Esophagus squamous epithelium (tissue), 5 donors: ENCODE measurements around the gene CD320. TPM values are rescaled to one million over a fixed set of nuclear protein-coding genes. Genes with fewer than 3 reads are reported as not detected.
"Not testable (repeated sequence)": the region's sequence is repeated elsewhere in the genome, so short reads cannot be mapped to it uniquely, and the experiment has no call there.

Experiments used
- DNase-seq: peaks from one replicate; lab custom pipeline; 2025; lab: John Stamatoyannopoulos, UW
- H3K27ac ChIP-seq, 4 donors: fragments of 200-600 bp; sonication (generic); one replicate each; pipeline ENCODE4 v1.5.1; 2016 to 2019; ENCODE audit warnings: mild to moderate bottlenecking in 1 of 4
- H3K27me3 ChIP-seq, 4 donors: fragments of 200-600 bp; sonication (generic); 1 replicate in 3 of 4; 2 replicates in 1 of 4; pipeline versions ENCODE4 v1.5.1 to v1.6.0; 2017 to 2021; ENCODE audit warnings: antibody characterized with exemption in 1 of 4
- H3K36me3 ChIP-seq, 3 donors: fragments of 200-600 bp; sonication (generic); one replicate each; pipeline ENCODE4 v1.5.1; 2016 to 2019
- H3K4me1 ChIP-seq, 3 donors: fragments of 200-600 bp; sonication (generic); one replicate each; pipeline ENCODE4 v1.5.1; 2017 to 2019
- H3K4me3 ChIP-seq, 4 donors: fragments of 200-600 bp; sonication (generic); 1 replicate in 3 of 4; 2 replicates in 1 of 4; pipeline ENCODE4 v1.5.1; 2016 to 2019; ENCODE audit warnings: mild to moderate bottlenecking in 2 of 4, moderate library complexity in 1 of 4
- H3K9me3 ChIP-seq, 3 donors: fragments of 200-600 bp; sonication (generic); one replicate each; pipeline ENCODE4 v1.5.1; 2016 to 2019
- POLR2A ChIP-seq, 4 donors: fragments of 450-650 bp; IDR thresholded peaks; one replicate each; pipeline ENCODE4 v1.6.1; 2017; ENCODE audit warnings: antibody characterized with exemption in 4 of 4, mild to moderate bottlenecking in 4 of 4, moderate library complexity in 3 of 4
- WGBS, 2 donors: methylation state at CpG; one replicate each; pipeline ENCODE4 v1.1.5; 2018; 5-methylcytosine and 5-hydroxymethylcytosine counted together
- intact Hi-C: fragments of 100-400 bp; cut with DNase I; formaldehyde crosslinking; loops from one replicate; pipeline ENCODE4 v1.15.0; 2022
- total RNA-seq, 4 donors: library from RNA; depleted of rRNA; stranded (reverse); fragments of >200 nt; gene quantifications; one replicate each; pipeline ENCODE4 v1.1.0, GENCODE V29; 2016
- TF ChIP-seq, protein P1 (sequence below), 6 experiments: fragments of 450-650 bp in 4 of 6; fragments of 200-600 bp in 2 of 6; sonication (generic) in 2 of 6; IDR thresholded peaks; one replicate each; pipeline ENCODE4 v1.5.1; 2016 to 2019; ENCODE audit warnings: antibody characterized with exemption in 6 of 6, mild to moderate bottlenecking in 4 of 6, moderate library complexity in 4 of 6
- donor health status: DM: yes; HTN: yes; CAD: no.

CD320 gene
- total RNA-seq, 4 donors from 2014 or later, result 8.7 to 27.0 (median 22.3) TPM

DNA sequence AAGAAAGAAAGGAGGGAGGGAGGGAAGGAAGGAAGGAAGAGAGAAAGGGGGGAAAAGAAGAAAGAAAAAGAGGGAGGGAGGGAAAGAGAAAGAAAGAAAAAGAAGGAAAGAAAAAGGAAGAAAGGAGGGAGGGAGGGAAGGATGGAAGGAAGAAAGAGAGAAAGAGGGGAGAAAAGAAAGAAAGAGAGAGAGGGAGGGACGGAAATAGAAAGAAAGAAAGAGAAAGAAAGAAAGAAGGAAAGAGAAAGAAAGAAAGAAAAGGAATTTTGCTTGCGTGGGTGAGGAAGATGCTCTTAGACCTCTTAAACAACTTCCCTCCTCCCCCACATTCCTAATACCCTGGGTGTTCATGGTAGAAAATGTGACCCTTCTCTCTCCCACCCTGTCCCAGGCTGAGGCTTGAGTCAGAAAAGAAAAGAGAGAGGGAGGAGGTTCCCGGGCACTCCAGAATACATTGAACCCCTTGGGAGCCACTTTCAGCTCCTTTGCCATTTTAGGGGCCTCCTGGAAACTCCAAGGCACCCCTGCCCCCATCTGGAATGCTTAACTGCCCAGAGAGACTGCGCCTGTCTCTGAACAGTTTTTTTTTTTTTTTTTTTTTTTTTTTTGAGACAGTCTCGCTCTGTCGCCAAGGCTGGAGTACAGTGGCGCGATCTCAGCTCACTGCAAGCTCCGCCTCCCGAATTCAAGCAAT, 44.1 kb upstream of the CD320 start:
- DNase-seq, result no peak
- peak overlapping the region in 1 of 4 donors; percentile 8 for H3K4me3 ChIP-seq
- H3K27ac ChIP-seq, result no peak overlapping the region
- H3K9me3 ChIP-seq, result no peaks in the 10 kb centered on the region
- peaks cover 0 to 29% (median 0%) of the 10 kb centered on the region in 4 donors for H3K27me3 ChIP-seq
- TF ChIP-seq POLR2A (IDR thresholded peaks at IDR 0.05), result no peak
- TF ChIP-seq, protein P1, sequence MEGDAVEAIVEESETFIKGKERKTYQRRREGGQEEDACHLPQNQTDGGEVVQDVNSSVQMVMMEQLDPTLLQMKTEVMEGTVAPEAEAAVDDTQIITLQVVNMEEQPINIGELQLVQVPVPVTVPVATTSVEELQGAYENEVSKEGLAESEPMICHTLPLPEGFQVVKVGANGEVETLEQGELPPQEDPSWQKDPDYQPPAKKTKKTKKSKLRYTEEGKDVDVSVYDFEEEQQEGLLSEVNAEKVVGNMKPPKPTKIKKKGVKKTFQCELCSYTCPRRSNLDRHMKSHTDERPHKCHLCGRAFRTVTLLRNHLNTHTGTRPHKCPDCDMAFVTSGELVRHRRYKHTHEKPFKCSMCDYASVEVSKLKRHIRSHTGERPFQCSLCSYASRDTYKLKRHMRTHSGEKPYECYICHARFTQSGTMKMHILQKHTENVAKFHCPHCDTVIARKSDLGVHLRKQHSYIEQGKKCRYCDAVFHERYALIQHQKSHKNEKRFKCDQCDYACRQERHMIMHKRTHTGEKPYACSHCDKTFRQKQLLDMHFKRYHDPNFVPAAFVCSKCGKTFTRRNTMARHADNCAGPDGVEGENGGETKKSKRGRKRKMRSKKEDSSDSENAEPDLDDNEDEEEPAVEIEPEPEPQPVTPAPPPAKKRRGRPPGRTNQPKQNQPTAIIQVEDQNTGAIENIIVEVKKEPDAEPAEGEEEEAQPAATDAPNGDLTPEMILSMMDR (IDR thresholded peaks at IDR 0.05), result no peak
- intact Hi-C loops, result loop anchor here (5.0 to 10.0 kb wide), 2 partner anchors 45 to 233 kb away; no protein-coding TSS in a partner anchor
- peaks cover 7 to 51% (median 13%) of the 10 kb centered on the region in 3 donors for H3K4me1 ChIP-seq
- WGBS, 2 donors, result 25% methylated on average over 5 to 8 of the region's 10 CpGs
- no peaks in the 10 kb centered on the region for H3K36me3 ChIP-seq

DNA sequence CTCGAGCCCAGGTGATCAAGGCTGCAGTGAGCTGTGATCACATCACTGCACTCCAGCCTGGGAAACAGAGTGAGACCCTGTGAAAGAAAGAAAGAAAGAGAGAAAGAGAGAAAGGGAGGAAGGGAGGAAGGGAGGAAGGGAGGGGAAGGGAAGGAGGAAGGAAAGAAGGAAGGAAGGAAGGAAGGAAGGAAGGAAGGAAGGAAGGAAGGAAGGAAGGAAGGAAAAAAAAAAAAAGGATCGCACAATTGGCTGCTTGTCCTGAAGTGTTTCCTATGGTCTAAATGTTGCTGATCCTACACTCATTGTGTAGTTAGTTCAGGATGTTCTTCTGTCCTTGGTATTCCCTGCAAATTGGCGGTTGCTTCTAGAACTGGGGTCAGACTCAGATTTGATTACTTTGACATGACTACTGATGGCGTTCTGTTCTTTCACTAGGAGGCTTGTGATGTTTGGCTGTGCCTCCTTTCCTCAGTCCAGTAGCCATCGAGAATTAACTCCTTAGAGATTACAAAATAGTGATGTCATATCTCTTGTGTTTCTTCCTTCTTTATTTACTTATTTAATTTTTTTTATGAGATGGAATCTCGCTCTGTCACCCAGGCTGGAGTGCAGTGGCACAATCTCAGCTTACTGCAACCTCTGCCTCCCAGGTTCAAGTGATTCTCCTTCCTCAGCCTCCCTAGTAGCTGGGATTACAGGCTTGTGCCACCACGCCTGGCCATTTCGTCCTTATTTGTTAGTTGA, 41.6 kb upstream of the CD320 start:
- intact Hi-C loops, result loop anchor here (5.0 to 10.0 kb wide), 2 partner anchors 48 to 235 kb away; no protein-coding TSS in a partner anchor
- H3K27me3 ChIP-seq, result peaks cover 0 to 31% (median 0%) of the 10 kb centered on the region in 4 donors
- not testable (repeated sequence) for H3K9me3 ChIP-seq, H3K4me3 ChIP-seq, H3K36me3 ChIP-seq, DNase-seq, H3K27ac ChIP-seq
- WGBS, 2 donors, result 51 to 67% methylated on average over 7 to 8 of the region's 8 CpGs
- peaks cover 7 to 38% (median 7%) of the 10 kb centered on the region in 3 donors for H3K4me1 ChIP-seq

DNA sequence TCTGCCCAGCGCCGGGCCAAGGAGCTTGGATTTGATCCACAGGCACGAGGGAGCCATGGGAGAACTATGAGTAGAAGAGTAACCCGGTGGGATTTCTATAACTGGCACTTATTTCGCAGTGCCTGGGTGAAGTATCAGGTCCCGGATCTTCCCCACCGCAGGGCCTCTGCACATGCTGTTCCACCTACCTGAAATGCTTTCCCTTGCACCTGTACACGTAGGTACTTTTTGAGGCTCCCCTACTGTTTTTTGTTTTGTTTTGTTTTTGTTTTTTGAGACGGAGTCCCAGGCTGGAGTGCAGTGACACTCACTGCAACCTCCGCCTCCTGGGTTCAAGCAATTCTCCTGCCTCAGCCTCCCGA, 35.3 kb upstream of the CD320 start:
- peaks cover 8 to 44% (median 8%) of the 10 kb centered on the region in 3 donors for H3K4me1 ChIP-seq
- no peaks in the 10 kb centered on the region for H3K36me3 ChIP-seq
- H3K27ac ChIP-seq, result peak overlapping the region in 2 of 4 donors; percentile 49 to 88
- peak overlapping the region; percentile 35 to 71 (median 62) for H3K4me3 ChIP-seq
- no peak for DNase-seq
- intact Hi-C loops, result no loop called here
- peaks cover 0 to 52% (median 2%) of the 10 kb centered on the region in 4 donors for H3K27me3 ChIP-seq
- 36 to 54% methylated on average over 8 to 10 of the region's 11 CpGs for WGBS, 2 donors
- H3K9me3 ChIP-seq, result no peaks in the 10 kb centered on the region
- TF ChIP-seq POLR2A (IDR thresholded peaks at IDR 0.05), result no peak
- TF ChIP-seq, protein P1 (IDR thresholded peaks at IDR 0.05), result no peak

DNA sequence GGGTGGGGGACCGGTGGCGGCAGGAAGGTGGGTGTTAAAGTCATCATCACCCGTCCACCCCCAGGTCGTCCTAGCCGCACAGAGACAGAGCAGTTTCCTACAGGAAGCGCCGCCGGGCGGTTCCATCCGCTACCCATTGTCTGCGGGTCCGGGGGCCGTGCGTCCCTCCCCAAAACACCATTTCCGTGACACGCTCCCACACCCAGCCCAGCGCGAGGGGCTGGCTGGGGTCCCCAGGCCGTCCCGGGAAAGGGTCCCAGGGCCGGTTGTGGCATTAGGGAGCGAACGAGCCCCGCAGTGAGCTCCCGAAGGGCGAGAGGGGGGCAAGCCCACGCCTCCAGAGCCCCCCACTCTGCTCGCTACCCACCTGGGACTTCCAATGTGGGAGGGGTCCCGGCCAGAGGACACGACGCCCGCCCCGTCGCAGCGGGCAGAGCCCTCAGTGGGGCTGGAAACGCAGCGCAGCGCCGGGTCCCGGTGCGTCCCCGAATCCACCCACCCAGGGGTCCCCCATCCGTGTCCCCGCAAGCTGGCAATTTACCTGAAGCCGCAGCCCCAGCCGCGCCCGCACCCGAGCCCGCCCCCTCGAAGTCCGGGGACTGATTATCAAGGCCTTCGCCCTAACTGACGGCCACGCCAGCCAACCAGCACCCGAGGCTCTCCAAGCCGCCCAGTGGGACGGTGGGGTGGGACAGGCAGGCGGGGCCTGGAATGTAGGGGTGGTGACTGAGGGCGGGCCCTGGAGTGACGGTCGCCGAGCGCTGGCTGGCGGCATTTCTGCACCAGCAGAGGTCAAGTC, 34.7 kb upstream of the CD320 start, which contains the start of gene KANK3:
KANK3 (minus strand) TSS at position 579 of the 799 bp plus-strand sequence. CDS start 5,434 bp downstream, outside the sequence.
- TF ChIP-seq, protein P1 (IDR thresholded peaks at IDR 0.05), result peak in 1 of 6 experiments; percentile 10
- TF ChIP-seq POLR2A (IDR thresholded peaks at IDR 0.05), result peak in 2 of 4 donors; percentile 63 to 70
- peaks cover 0 to 53% (median 2%) of the 10 kb centered on the region in 4 donors for H3K27me3 ChIP-seq
- H3K36me3 ChIP-seq, result no peaks in the 10 kb centered on the region
- intact Hi-C loops, result no loop called here
- H3K4me3 ChIP-seq, result peak within 1 kb of the TSS; percentile 35 to 71 (median 62)
- peak; percentile 65 for DNase-seq
- 11% methylated on average over 20 of the region's 65 CpGs; no CpG with 5 or more reads in 1 of the 2 donors for WGBS, 2 donors
- H3K4me1 ChIP-seq, result peaks cover 8 to 42% (median 8%) of the 10 kb centered on the region in 3 donors
- H3K9me3 ChIP-seq, result no peaks in the 10 kb centered on the region
- peak within 1 kb of the TSS; percentile 72 to 88 (median 86) for H3K27ac ChIP-seq

DNA sequence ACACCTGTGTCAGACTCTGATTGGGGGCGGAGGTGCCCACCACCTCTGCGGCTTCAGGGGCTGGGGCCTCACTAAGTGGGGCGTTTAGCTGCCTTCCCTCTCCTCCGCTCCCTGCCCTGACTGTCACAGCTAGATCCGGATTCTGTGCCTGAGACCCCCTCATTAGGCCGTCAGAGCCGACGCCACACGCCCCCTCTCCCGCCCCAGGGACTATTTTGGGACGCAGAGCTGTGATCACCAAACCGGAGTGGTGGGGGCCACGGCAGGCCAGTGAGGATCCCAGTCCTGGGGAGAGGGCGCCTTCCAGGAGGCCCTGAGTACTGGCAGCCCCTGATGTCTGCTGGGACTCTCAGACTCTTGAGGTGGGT, 34.1 kb upstream of the CD320 start:
- Histone ChIP-seq H3K27me3 (peaks cover 0 to 59% (median 2%) of the 10 kb centered on the region in 4 donors), H3K4me3 (peak overlapping the region; percentile 35 to 71 (median 62)), H3K9me3 (no peaks in the 10 kb centered on the region), H3K4me1 (peaks cover 8 to 44% (median 13%) of the 10 kb centered on the region in 3 donors), H3K36me3 (no peaks in the 10 kb centered on the region), H3K27ac (peak overlapping the region; percentile 72 to 88 (median 86))
- intact Hi-C loops, result no loop called here
- WGBS, 2 donors, result 73 to 80% methylated on average over 1 to 4 of the region's 14 CpGs
- TF ChIP-seq, protein P1 (IDR thresholded peaks at IDR 0.05), result no peak
- TF ChIP-seq POLR2A (IDR thresholded peaks at IDR 0.05), result no peak
- no peak for DNase-seq

DNA sequence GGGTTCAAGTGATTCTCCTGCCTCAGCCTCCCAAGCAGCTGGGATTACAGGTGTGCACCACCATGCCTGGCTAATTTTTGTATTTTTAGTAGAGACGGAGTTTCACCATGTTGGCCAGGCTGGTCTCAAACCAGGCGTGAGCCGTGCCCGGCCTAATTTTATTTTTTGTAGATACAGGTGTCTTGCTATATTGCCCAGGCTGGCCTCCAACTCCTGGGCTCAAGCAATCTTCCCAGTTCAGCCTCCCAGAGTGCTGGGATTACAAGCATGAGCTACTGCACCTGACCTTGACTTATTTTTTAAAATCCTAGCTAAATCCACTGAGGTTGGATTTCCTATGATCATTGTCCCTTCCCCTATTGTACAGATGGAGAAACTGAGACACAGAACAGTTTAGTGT, 33.3 kb upstream of the CD320 start:
- H3K9me3 ChIP-seq, H3K36me3 ChIP-seq, DNase-seq, intact Hi-C loops: not testable (repeated sequence)
- Histone ChIP-seq H3K27ac (peak overlapping the region; percentile 72 to 88 (median 86)), H3K27me3 (peaks cover 0 to 67% (median 2%) of the 10 kb centered on the region in 4 donors), H3K4me3 (peak overlapping the region in 1 of 4 donors; percentile 71), H3K4me1 (peaks cover 8 to 47% (median 13%) of the 10 kb centered on the region in 3 donors)
- 97 to 100% methylated on average over 4 of the region's 4 CpGs for WGBS, 2 donors
